ELR (cell line): ENCODE results near the gene BOLA3.
"Not testable (repeated sequence)": the region's sequence is repeated elsewhere in the genome, so short reads cannot be mapped to it uniquely, and the experiment has no call there.

Experiments used
- DNase-seq: peaks from one replicate; pipeline ENCODE4 v3.0.0-alpha.2; 2015; ENCODE audit warnings: low read depth

The BOLA3 gene

DNA sequence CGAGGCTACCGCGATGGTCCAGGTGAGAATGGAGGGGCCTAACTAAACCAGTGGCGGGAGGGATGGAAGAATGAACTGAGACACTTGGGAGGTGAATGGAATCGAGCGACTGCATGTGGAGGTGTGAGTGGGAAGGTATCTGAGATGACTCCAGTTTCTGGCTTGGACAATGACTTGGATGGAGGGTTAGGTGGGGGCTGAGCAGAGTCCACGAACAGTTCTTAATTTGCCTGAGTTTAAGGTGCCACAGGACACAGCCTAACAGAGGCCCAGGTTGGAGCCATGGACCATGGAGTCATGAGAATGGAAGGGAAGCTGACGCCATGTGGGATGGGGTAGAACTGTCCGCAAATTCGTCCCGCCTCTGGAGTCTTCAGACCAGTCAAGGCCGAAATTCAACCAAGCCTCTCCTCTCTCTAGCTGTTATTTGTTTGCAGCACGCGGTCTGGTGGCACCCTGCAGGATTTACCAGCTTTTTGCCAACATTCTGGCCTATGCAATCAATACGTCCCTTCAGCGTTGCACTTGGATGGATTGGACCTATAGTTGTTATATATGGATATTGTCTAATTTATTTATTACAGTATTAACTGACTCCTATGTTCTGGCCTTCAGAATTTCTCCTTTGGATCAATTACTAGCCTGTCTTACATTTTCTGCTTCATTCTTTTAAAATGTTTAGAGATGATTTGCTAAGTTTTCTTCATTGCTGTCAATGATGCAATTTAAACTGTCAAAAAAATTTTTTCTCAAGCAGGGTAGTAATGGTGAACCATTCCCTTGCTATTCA, 940 bp upstream of the BOLA3 start:
- DNase-seq: no peak

DNA sequence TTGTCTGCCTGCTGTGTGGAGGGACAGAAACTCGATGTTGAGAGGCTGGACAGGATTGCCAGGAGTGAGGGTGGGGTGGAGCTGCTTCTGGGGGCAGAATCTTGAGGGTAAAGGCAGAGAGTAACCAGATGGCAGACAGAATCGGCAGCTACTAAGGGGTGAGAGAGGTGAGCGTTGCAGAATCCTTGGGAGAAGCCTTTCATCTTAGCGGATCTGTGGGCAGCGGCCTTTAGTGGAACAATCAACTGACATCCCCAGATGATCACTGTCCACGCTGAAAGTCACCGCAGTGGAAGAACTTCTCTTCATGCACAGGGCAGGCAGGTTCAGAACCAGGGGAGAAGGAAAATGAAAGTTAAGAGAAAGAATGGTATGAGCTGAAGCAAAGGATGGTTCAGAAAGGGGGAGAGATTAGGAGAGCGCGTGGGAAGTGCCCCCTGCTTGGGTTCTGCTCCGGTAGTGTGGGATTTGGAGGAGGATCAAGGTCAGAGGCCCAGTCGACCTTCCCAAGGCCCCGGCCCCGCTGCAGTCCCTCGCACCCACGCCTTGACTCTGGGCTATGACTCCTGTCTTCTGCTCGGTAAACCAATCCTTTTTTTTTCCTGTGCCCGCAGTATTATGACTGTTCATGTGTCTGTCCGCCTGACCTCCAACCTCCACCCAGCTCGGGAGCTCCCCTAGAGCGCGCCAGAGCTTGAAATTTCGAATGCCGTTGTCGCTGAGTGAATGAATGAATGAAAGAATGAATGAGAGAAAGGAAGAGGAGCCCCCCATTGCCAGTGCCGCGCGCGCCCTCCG, 584 bp downstream of the BOLA3 start:
- DNase-seq: peak; percentile 67

DNA sequence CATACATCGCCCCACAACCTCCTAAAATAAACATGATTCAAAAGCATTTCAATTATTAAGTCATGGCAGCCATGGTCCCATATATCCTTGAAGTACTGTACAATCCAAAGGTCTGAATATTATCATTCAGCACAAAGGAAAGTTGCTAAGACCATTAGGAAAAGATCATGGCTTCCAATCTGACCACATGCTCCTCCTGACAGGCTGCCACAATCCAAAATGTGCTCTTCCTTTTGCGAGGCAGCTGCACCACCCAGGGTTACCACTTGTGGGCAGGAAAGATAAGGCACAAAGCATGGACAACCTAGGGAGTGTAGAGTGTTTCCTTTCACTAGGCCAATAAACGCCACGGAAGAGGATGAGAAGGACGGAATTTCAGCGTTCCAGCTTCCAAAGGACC, 5.4 kb downstream of the BOLA3 start:
- peak; percentile 24 for DNase-seq

- no peak for DNase-seq
Observed at GRCh38 chr2:74138600-74139323, 8.9 kb downstream of the BOLA3 start.

GRCh38 chr2:74137651-74138599, 9.8 kb downstream of the BOLA3 start:
- no peak for DNase-seq

DNA sequence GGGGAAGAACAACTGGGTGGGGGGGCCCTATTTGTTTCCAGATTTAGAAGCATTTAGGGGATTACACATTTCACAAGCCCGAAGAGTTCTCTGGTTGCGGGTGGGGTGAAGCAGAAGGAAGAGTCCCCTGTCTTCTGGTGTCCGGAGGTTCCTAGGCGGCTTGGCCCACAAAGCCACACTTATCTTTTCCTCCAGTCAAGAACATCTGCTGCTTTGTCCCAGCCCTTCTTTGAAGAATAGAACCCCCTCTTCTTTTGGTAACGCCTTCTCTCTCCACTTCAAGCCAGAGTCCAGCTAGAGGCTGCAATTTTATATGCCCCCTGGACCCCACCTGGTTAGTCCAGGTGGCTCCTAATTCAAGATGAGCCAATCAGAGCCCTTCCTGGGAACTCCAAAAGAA, 15.8 kb downstream of the BOLA3 start:
- DNase-seq: no peak

GRCh38 chr2:74130211-74130995, 17.3 kb downstream of the BOLA3 start:
- peak; percentile 68 for DNase-seq

GRCh38 chr2:74128206-74128605, 19.5 kb downstream of the BOLA3 start:
- peak; percentile 29 for DNase-seq

DNA sequence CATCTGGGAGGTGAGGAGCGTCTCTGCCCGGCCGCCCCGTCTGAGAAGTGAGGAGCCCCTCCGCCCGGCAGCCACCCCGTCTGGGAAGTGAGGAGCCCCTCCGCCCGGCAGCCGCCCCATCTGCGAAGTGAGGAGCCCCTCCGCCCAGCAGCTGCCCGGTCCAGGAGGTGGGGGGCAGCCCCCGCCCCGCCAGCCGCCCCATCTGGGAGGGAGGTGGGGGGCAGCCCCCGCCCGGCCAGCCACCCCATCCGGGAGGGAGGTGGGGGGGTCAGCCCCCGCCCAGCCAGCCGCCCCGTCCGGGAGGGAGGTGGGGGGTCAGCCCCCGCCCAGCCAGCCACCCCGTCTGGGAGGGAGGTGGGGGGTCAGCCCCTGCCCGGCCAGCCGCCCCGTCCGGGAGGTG, 23.8 kb downstream of the BOLA3 start:
- DNase-seq: not testable (repeated sequence)

DNA sequence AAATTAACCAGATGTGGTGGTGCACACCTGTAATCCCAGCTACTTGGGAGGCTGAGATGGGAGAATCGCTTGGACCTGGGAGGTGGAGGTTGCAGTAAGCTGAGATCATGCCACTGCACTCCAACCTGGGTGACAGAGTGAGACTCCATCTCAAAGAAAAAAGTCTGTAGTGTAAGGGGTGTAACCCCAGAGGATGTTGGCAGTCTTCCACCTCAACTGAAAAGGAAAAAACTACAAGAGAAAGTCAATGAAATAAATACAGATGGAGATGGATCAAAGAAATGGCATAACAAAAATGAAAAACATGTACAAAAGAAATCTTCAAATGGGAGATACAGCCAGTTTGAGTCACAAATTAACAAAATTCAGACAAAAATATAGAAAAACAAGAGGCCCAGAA, 25.9 kb downstream of the BOLA3 start:
- not testable (repeated sequence) for DNase-seq

DNA sequence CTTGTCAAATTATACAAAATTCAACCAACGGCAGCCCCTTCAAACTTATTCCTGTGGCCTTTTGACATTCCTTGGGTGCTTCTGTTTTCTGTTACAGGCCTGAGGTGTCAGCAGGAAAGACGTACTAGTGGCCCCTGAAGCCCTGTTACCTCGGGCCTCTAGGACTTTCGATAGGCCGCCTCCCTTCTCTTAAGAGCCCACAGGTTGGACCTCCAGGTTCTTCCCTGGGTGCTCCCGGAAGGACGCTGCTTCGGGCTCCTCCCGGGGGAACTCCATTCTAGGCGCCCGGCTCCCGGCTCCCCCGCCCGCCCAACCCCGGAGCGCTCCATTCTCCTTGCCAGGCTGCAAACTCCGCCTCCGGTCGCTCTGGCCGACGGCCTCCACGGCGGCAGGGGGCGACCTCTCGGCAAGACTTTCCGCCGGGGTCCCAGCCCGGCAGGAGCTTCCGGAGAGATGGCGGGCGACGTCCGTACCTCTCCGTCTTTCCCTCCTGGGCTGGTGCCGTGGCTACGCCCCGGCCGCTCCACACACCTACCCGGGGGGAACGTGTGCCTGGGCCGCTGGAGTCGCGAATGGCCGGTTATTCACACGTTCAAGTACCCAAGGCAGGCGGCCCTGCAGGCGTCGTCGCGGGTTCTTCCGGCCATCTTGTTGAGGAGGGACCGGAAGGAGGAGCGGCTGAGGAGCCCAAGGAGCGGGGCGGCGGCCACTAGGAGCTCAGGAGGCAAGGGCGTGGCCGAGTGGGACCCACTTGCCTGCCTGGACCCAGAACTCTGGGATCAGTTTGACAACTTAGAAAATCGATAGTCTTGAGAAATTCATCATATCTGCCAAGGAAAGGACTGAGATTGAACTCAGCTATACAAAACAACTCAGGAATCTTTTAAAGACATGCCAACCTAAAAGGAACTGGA, 27.5 kb downstream of the BOLA3 start:
- DNase-seq: peak; percentile 76

GRCh38 chr2:74119339-74119738, 28.4 kb downstream of the BOLA3 start:
- peak; percentile 32 for DNase-seq

DNA sequence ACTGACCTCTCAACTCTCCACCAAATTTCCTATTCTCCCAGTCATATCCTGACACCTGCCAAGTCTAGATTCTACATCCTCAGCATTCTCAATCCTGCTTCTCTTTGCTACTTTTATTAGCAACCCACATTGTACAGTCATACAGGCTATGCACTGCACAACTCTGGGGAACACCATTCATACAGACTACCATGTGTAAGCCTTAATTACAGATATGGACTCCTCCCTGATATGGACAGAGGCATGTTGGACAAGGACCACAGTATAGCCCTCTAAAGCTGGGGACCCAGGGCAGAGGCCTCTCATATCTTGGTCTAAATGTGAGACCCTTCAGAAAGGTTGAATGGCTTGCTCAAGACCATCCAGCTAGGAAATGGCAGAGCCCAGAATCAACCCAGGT, 36.3 kb downstream of the BOLA3 start:
- DNase-seq: no peak

DNA sequence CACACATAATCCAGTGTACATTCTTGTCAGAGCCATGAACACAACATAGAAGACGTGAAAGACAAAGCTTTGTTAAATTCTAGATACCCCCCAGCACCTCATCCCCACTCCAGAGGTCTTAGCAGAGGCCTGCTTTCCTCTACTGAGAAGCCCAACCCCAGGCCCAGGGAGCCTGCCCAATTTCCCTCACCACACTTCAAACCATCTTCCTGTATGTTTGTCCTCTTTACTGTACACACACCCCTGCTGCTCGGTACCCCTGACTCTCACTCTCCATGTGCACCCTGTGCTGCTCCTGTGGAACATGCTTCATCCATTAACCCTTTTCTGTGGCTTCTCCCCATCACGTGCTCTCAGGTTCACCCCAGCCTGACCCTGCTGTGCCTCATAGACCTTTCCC, 37.2 kb downstream of the BOLA3 start:
- DNase-seq: no peak

DNA sequence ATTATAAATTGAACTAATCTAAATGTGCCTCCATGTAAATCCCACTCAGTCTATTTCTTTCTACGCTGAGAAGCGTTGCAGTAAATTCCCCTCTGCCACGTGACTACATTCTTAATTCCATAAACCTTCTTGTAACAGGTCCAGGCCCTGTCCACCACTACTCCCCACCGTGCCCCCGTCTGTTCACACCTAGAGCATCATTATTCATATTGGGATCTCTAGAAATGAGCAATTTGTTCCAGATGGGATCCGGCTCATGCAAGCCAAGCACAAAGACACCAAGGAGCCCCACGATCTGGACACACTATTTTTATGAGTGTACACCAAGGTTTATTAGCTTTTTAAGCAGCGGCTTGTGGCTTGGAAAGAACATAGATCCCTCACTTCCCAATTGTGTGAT, 38.2 kb downstream of the BOLA3 start:
- DNase-seq: no peak

- no peak for DNase-seq
Observed at GRCh38 chr2:74107071-74107470, 40.6 kb downstream of the BOLA3 start.

GRCh38 chr2:74105413-74105812, 42.3 kb downstream of the BOLA3 start:
- no peak for DNase-seq

GRCh38 chr2:74104839-74105238, 42.9 kb downstream of the BOLA3 start:
- peak; percentile 11 for DNase-seq

GRCh38 chr2:74103763-74104162, 43.9 kb downstream of the BOLA3 start:
- DNase-seq: no peak

DNA sequence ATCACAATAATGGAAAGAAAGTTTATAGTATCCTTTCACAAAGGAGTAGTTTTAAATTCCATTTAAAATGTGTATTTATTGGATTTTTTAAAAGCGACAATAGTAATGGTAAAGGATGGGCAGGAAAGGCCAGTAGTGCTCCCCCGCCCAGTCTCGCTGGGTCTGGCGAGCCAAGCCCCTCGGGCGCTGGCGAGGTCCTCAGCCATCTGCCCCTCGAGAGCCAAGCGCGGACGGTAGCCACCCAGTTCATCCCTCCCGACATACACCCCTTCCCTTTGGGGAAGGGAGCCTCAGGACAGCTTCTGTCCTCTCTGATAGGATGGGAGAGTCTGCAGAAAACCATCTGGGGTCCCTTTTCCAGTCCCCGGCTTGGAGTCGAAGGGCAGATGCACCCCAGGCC, 45.2 kb downstream of the BOLA3 start:
- DNase-seq: no peak
